T47D (cell line): ENCODE results near the gene SLC25A3.
"Not testable (repeated sequence)": the region's sequence is repeated elsewhere in the genome, so short reads cannot be mapped to it uniquely, and the experiment has no call there.

Experiments
- DNase-seq, 2 experiments: peaks; one replicate each; pipeline versions ENCODE4 v3.0.0 to v3.0.0-alpha.2; 2011 to 2012; ENCODE audit warnings: low read depth in 1 of 2, low spot score in 1 of 2
- JUND ChIP-seq: IDR thresholded peaks from 2 replicates; pipeline ENCODE4 v1.6.1; 2012; ENCODE audit warnings: low read depth
- in situ Hi-C: cut with HindIII; loops from 2 replicates; pipeline ENCODE4 v1.10.0; 2016; ENCODE audit warnings: low sequenced_read_pairs, low pct_unique_long_range_greater_than_20kb

SLC25A3 gene

GRCh38 chr12:98593351-98594049 is at the start of gene SLC25A3:
Gene SLC25A3 (plus strand): TSS chr12:98593686. CDS start chr12:98593979, 293 bp downstream.
- TF ChIP-seq JUND: no peak
- in situ Hi-C loops: no loop called here
- peak; percentile 94 to 99 for DNase-seq

GRCh38 chr12:98543701-98544100 is 49.8 kb upstream of the SLC25A3 start:
- TF ChIP-seq JUND: no peak
- in situ Hi-C loops: no loop called here
- no peak for DNase-seq

GRCh38 chr12:98544751-98545150 is 48.7 kb upstream of the SLC25A3 start:
- no peak for TF ChIP-seq JUND
- DNase-seq: no peak
- in situ Hi-C loops: no loop called here

- DNase-seq: no peak
- TF ChIP-seq JUND: no peak
- in situ Hi-C loops: no loop called here
These were observed 43.9 kb upstream of the SLC25A3 start for GRCh38 chr12:98549371-98550110.

- DNase-seq: no peak
- no peak for TF ChIP-seq JUND
- in situ Hi-C loops: no loop called here
These were observed 41.7 kb upstream of the SLC25A3 start for GRCh38 chr12:98551787-98552186.

- in situ Hi-C loops, DNase-seq: not testable (repeated sequence)
These were observed 35.4 kb upstream of the SLC25A3 start for GRCh38 chr12:98558097-98558496.

- in situ Hi-C loops: no loop called here
- no peak for TF ChIP-seq JUND
- DNase-seq: no peak
These were observed 33.8 kb upstream of the SLC25A3 start for GRCh38 chr12:98559666-98560065.

GRCh38 chr12:98561846-98562245 is 31.6 kb upstream of the SLC25A3 start:
- in situ Hi-C loops: no loop called here
- no peak for DNase-seq
- no peak for TF ChIP-seq JUND

GRCh38 chr12:98572010-98572409 is 21.5 kb upstream of the SLC25A3 start:
- peak in 1 of 2 experiments; percentile 53 for DNase-seq
- in situ Hi-C loops: no loop called here

GRCh38 chr12:98574110-98574509 is 19.4 kb upstream of the SLC25A3 start:
- in situ Hi-C loops: no loop called here
- no peak for TF ChIP-seq JUND
- DNase-seq: no peak

More at GRCh38 chr12:98572010-98572409, 21.5 kb upstream of the SLC25A3 start:
- no peak for TF ChIP-seq JUND

GRCh38 chr12:98575013-98575412 is 18.5 kb upstream of the SLC25A3 start:
- no peak for TF ChIP-seq JUND
- DNase-seq: no peak
- in situ Hi-C loops: no loop called here

GRCh38 chr12:98576795-98577194 is 16.7 kb upstream of the SLC25A3 start:
- in situ Hi-C loops, DNase-seq: not testable (repeated sequence)

GRCh38 chr12:98578392-98578791 is 15.1 kb upstream of the SLC25A3 start:
- DNase-seq: no peak
- in situ Hi-C loops: no loop called here
- TF ChIP-seq JUND: no peak
